GM23338 (cell line): Measurements from ENCODE around the gene QDPR. TPM values are rescaled to one million over a fixed set of nuclear protein-coding genes. Genes with fewer than 3 reads are reported as not detected.
"Not testable (repeated sequence)": the region's sequence is repeated elsewhere in the genome, so short reads cannot be mapped to it uniquely, and the experiment has no call there.

ENCODE experiments used
- ATAC-seq: fragments of 200-7000 bp; cut with Tn5 transposase; 3 replicates; pipeline ENCODE4 v1.9.1; 2020
- DNase-seq: peaks from one replicate; pipeline ENCODE4 v3.0.0-alpha.2; 2015; ENCODE audit warnings: low spot score
- H2AFZ ChIP-seq: fragments of 200-600 bp; sonication (generic); 2 replicates; pipeline ENCODE4 v1.8.0; 2016; ENCODE audit warnings: antibody characterized with exemption, mild to moderate bottlenecking, moderate library complexity
- H3F3A ChIP-seq: fragments of 200-600 bp; sonication (generic); replicated peaks from 2 replicates; pipeline ENCODE4 v1.8.0; 2017; ENCODE audit warnings: antibody characterized with exemption, mixed run types, low read depth
- H3K27ac ChIP-seq: fragments of 200-600 bp; sonication (generic); 2 replicates; pipeline ENCODE4 v1.6.1; 2016; ENCODE audit warnings: low read depth
- H3K27me3 ChIP-seq: fragments of 200-600 bp; sonication (generic); 2 replicates; pipeline ENCODE4 v1.8.0; 2016; ENCODE audit warnings: mild to moderate bottlenecking, mixed run types, moderate library complexity; ENCODE audit not compliant: insufficient read depth
- H3K36me3 ChIP-seq: fragments of 200-600 bp; sonication (generic); 2 replicates; pipeline ENCODE4 v1.8.0; 2016; ENCODE audit warnings: mild to moderate bottlenecking; ENCODE audit not compliant: insufficient read depth
- H3K4me1 ChIP-seq: fragments of 200-600 bp; sonication (generic); 2 replicates; pipeline ENCODE4 v1.8.0; 2016; ENCODE audit warnings: mild to moderate bottlenecking, moderate library complexity; ENCODE audit not compliant: insufficient read depth
- H3K4me2 ChIP-seq: fragments of 200-600 bp; sonication (generic); 2 replicates; pipeline ENCODE4 v1.7.1; 2017; ENCODE audit warnings: mixed run types
- H3K4me3 ChIP-seq: fragments of 200-600 bp; sonication (generic); 2 replicates; pipeline ENCODE4 v1.6.1; 2016; ENCODE audit warnings: mixed run types
- H3K79me2 ChIP-seq: fragments of 200-600 bp; sonication (generic); replicated peaks from 2 replicates; pipeline ENCODE4 v1.8.0; 2017; ENCODE audit warnings: mild to moderate bottlenecking; ENCODE audit not compliant: insufficient read depth
- H3K9me2 ChIP-seq: fragments of 200-600 bp; sonication (generic); 2 replicates; pipeline ENCODE4 v1.8.0; 2017; ENCODE audit not compliant: insufficient read depth
- H4K20me1 ChIP-seq: fragments of 200-600 bp; sonication (generic); replicated peaks from 2 replicates; pipeline ENCODE4 v1.8.0; 2017; ENCODE audit warnings: mild to moderate bottlenecking; ENCODE audit not compliant: insufficient read depth
- H3K27ac Mint-ChIP-seq: 2 replicates; pipeline ENCODE4 v1.8.0; 2020; ENCODE audit warnings: inconsistent platforms, mild to moderate bottlenecking, moderate library complexity, mixed read lengths
- H3K27me3 Mint-ChIP-seq: 3 replicates; pipeline ENCODE4 v1.8.0; 2022; ENCODE audit warnings: low read depth, mild to moderate bottlenecking, moderate library complexity, mixed read lengths, inconsistent platforms; ENCODE audit not compliant: insufficient read depth, poor library complexity
- H3K36me3 Mint-ChIP-seq: 3 replicates; pipeline ENCODE4 v1.8.0; 2021; ENCODE audit warnings: low read depth, mild to moderate bottlenecking, inconsistent platforms, moderate library complexity, mixed read lengths
- H3K4me1 Mint-ChIP-seq: 3 replicates; pipeline ENCODE4 v1.8.0; 2020; ENCODE audit warnings: mild to moderate bottlenecking, inconsistent platforms, mixed read lengths
- H3K4me3 Mint-ChIP-seq: 3 replicates; pipeline ENCODE4 v1.8.0; 2021; ENCODE audit warnings: moderate library complexity, mild to moderate bottlenecking, inconsistent platforms, mixed read lengths
- H3K9me3 Mint-ChIP-seq: 3 replicates; pipeline ENCODE4 v1.8.0; 2020; ENCODE audit warnings: moderate library complexity, mild to moderate bottlenecking, inconsistent platforms, mixed read lengths
- CREB1 ChIP-seq: fragments of 250-450 bp; sonication (Bioruptor Pico); IDR thresholded peaks from 2 replicates; pipeline ENCODE4 v1.5.0; 2020; ENCODE audit warnings: low read depth, mild to moderate bottlenecking, moderate library complexity
- EZH2phosphoT487 ChIP-seq: fragments of 200-600 bp; sonication (generic); IDR thresholded peaks from one replicate; pipeline ENCODE4 v1.8.1; 2018; ENCODE audit warnings: antibody characterized with exemption; ENCODE audit not compliant: unreplicated experiment
- JUNB ChIP-seq: IDR thresholded peaks from one replicate; pipeline ENCODE4 v1.6.1; 2016; ENCODE audit warnings: antibody characterized with exemption; ENCODE audit not compliant: unreplicated experiment
- ZNF114 ChIP-seq: fragments of 250-450 bp; sonication (Bioruptor Pico); IDR thresholded peaks from 2 replicates; pipeline ENCODE4 v1.5.0; 2020; ENCODE audit warnings: mild to moderate bottlenecking, moderate library complexity
- ZNF331 ChIP-seq: fragments of 250-450 bp; sonication (Bioruptor Pico); IDR thresholded peaks from 2 replicates; pipeline ENCODE4 v1.5.0; 2020; ENCODE audit warnings: low read depth, mild to moderate bottlenecking, moderate library complexity
- polyA plus RNA-seq: library from polyadenylated mRNA; unstranded; fragments of >200 nt; fragmentation: Nextera tagmentation; extraction: Ambion mirVana; gene quantifications from 2 replicates; pipeline ENCODE4 v1.2.1, GENCODE V29; 2016
- total RNA-seq: library from RNA; depleted of rRNA; stranded (reverse); fragments of >200 nt; shearing (Covaris generic); gene quantifications from 2 replicates; pipeline ENCODE4 v1.2.3, GENCODE V29; 2014
- TF ChIP-seq, protein P1 (sequence below), 2 experiments: fragments of 200-600 bp in 1 of 2; sonication (generic) in 1 of 2; conservative IDR thresholded peaks; 2 replicates each; pipeline versions ENCODE4 v1.5.1 to v1.6.1; 2016 to 2017; ENCODE audit warnings: antibody characterized with exemption in 2 of 2, low read depth in 2 of 2, mild to moderate bottlenecking in 2 of 2, moderate library complexity in 1 of 2

QDPR gene
- total and polyA plus RNA-seq, 2 experiments from 2014 or later, result 31.5 to 42.7 TPM

DNA sequence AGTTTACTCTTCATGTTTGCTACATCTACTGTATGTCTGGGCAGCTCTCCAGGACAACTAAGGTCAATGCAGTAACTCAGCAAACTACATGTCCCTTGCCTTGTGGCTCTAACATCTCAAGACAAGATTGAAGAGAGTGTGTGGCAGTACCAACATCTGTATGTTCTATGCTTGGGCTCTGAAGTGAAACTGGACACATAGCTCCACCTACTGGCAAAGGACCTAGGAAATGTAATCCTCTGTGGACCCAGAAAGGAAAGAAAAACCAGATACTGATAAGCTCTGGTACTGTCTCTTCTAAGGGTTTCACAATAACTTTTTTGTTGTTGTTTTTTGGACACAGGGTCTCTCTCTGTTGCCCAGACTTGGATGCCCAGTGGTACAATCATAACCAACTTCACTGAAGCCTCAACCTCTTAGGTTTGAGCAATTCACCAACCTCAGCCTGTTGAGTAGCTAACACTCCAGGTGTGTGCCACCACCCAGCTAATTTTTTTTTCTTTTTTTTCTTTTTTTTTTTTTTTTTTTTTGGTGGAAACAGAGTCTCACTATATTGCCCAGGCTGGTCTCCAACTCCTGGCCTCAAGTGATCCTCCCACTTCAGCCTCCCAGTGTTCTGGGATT is 64.1 kb downstream of the QDPR start:
- no peaks in the 10 kb centered on the region for H3K27me3 ChIP-seq
- Mint-ChIP-seq H3K27ac (no peak overlapping the region), H3K4me1 (no peaks in the 10 kb centered on the region), H3K4me3 (no peak overlapping the region), H3K9me3 (peaks cover 24% of the 10 kb centered on the region), H3K27me3 (peaks cover 1% of the 10 kb centered on the region), H3K36me3 (peaks cover 9% of the 10 kb centered on the region; the same call in 2 of the 3 replicates)
- 0 out of 2 replicates have a peak, but pooled peaks cover 2% of the 10 kb centered on the region for H3K9me2 ChIP-seq
- no peak overlapping the region for H2AFZ ChIP-seq
- ATAC-seq (peak; percentile 98), DNase-seq (peak; percentile 87)
- no peaks in the 10 kb centered on the region for H3F3A ChIP-seq
- no peaks in the 10 kb centered on the region for H4K20me1 ChIP-seq
- TF ChIP-seq CREB1 (CRISPR knock-in tag) (no peak), EZH2phosphoT487 (no peak), ZNF114 (CRISPR knock-in tag) (no peak)
- TF ChIP-seq, protein P1, sequence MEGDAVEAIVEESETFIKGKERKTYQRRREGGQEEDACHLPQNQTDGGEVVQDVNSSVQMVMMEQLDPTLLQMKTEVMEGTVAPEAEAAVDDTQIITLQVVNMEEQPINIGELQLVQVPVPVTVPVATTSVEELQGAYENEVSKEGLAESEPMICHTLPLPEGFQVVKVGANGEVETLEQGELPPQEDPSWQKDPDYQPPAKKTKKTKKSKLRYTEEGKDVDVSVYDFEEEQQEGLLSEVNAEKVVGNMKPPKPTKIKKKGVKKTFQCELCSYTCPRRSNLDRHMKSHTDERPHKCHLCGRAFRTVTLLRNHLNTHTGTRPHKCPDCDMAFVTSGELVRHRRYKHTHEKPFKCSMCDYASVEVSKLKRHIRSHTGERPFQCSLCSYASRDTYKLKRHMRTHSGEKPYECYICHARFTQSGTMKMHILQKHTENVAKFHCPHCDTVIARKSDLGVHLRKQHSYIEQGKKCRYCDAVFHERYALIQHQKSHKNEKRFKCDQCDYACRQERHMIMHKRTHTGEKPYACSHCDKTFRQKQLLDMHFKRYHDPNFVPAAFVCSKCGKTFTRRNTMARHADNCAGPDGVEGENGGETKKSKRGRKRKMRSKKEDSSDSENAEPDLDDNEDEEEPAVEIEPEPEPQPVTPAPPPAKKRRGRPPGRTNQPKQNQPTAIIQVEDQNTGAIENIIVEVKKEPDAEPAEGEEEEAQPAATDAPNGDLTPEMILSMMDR (conservative IDR thresholded peaks at IDR 0.05; ENCODE audit: low read depth in 2 of 2), result peak; percentile 85 to 98
- H3K27ac ChIP-seq, result no peak overlapping the region
- H3K4me3 ChIP-seq, result no peak overlapping the region
- 0 out of 2 replicates have a peak, but pooled peaks cover 3% of the 10 kb centered on the region for H3K36me3 ChIP-seq
- no peak overlapping the region for H3K4me2 ChIP-seq
- H3K79me2 ChIP-seq, result no peaks in the 10 kb centered on the region
- no peaks in the 10 kb centered on the region for H3K4me1 ChIP-seq

DNA sequence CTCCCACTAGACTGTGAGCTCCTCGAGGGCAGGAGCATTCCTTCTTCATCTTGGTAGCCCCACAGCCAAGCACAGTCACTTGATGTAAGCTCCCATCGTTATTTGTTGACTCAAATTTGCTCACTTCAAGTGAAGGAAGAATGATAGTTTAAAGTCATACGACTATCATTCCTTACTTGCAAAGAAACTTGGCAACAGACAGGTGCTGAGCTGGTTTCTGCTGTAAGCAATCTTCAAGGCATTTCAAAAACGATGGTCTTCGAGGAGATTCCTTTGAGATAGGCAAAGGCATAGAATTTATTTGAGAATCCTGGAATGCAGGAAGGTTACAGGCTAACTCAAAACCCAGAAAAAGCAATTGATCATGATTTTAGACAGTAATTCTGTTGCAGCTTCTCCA is 64.8 kb downstream of the QDPR start:
- H3F3A ChIP-seq, result no peaks in the 10 kb centered on the region
- H3K27me3 Mint-ChIP-seq, result peaks cover 1% of the 10 kb centered on the region
- no peak overlapping the region for H3K27ac ChIP-seq
- H3K4me2 ChIP-seq, result no peak overlapping the region
- no peaks in the 10 kb centered on the region for H3K27me3 ChIP-seq
- H3K27ac Mint-ChIP-seq, result no peak overlapping the region
- H3K9me3 Mint-ChIP-seq, result peaks cover 17% of the 10 kb centered on the region
- TF ChIP-seq ZNF331 (no peak), JUNB (no peak)
- DNase-seq (no peak), ATAC-seq (no peak)
- no peaks in the 10 kb centered on the region for H3K4me1 ChIP-seq
- no peak overlapping the region for H3K4me3 Mint-ChIP-seq
- 0 out of 2 replicates have a peak, but pooled peaks cover 2% of the 10 kb centered on the region for H3K36me3 ChIP-seq
- H3K79me2 ChIP-seq, result no peaks in the 10 kb centered on the region
- H3K4me3 ChIP-seq, result no peak overlapping the region
- H3K9me2 ChIP-seq, result 0 out of 2 replicates have a peak, but pooled peaks cover 2% of the 10 kb centered on the region
- H3K4me1 Mint-ChIP-seq, result no peaks in the 10 kb centered on the region
- H3K36me3 Mint-ChIP-seq, result 0 out of 3 replicates have a peak, but pooled peaks cover 4% of the 10 kb centered on the region
- H2AFZ ChIP-seq, result no peak overlapping the region
- H4K20me1 ChIP-seq, result no peaks in the 10 kb centered on the region

GRCh38 chr4:17442477-17442876 is 69.4 kb downstream of the QDPR start:
- DNase-seq, H3K36me3 Mint-ChIP-seq, H3K4me1 Mint-ChIP-seq, H3K27me3 Mint-ChIP-seq, H3K4me3 ChIP-seq, H2AFZ ChIP-seq, H3K79me2 ChIP-seq, H3K36me3 ChIP-seq, H3F3A ChIP-seq, ATAC-seq, H3K27ac Mint-ChIP-seq, H3K4me1 ChIP-seq, H3K27ac ChIP-seq, H4K20me1 ChIP-seq, H3K4me3 Mint-ChIP-seq, H3K9me2 ChIP-seq, H3K27me3 ChIP-seq, H3K4me2 ChIP-seq: not testable (repeated sequence)
- peaks cover 12% of the 10 kb centered on the region for H3K9me3 Mint-ChIP-seq
